ENCODE results near the gene FAM83D. TPM values are rescaled to one million over a fixed set of nuclear protein-coding genes. Genes with fewer than 3 reads are reported as not detected.

Gene FAM83D
- total RNA-seq, 1 experiment from 2014 or later = 21.8 TPM

DNA sequence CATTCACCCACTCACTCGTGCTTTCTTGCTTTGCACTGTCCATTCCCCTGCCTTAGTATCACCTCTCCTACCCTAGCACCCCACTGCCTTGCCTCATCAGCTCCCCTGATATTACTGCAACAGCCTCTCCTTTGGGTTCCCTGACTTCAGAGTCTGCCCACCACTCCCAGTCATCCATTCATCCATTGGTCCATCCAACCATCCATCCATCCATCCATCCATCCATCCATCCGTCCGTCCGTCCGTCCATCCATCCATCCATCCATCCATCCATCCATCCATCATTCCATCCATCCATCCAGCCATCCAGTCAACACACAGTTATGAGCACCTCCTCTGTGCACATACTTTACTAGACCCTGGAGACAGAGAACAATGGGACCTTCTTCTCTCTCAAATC lies 22.9 kb upstream of the FAM83D start:
- Histone ChIP-seq H3K27ac (ENCODE audit: low read length) (no peak overlapping the region), H3K4me2 (ENCODE audit: low read depth, low read length, poor library complexity, severe bottlenecking) (no peak overlapping the region), H2AFZ (ENCODE audit: low read length) (no peak overlapping the region), H3K4me3 (ENCODE audit: low read length) (no peak overlapping the region), H3K9me2 (replicated peaks; ENCODE audit: insufficient read depth, low read length) (no peaks in the 10 kb centered on the region), H3K9ac (ENCODE audit: low read length) (no peak overlapping the region), H3K36me3 (ENCODE audit: insufficient read depth, low read length) (no peaks in the 10 kb centered on the region), H3K9me3 (ENCODE audit: low read length) (no peaks in the 10 kb centered on the region), H3K79me2 (ENCODE audit: low read length) (no peaks in the 10 kb centered on the region), H4K20me1 (ENCODE audit: insufficient read depth, low read depth, low read length) (no peaks in the 10 kb centered on the region), H3K27me3 (ENCODE audit: low read length) (no peaks in the 10 kb centered on the region), H3K4me1 (ENCODE audit: low read length) (no peaks in the 10 kb centered on the region)
- no peak for DNase-seq

DNA sequence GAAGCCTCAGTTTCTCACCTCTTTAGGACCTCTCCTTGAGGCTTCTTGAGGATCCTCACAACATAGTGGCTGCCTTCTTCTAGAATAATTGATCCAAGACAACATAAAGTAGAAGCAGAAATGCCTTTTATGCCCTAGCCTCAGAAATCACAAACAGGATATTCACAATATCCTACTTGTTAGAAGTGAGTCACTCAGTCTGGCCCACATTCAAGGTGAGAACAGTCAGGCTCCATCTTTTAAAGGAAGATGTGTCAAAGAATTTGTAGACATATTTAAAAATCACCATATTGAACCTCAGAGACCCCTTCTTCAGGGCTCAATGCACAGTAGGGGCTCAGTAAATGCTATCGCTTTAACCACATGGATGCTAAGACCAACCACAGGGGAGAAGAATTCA lies 20.8 kb upstream of the FAM83D start:
- no peak overlapping the region for H3K4me2 ChIP-seq (ENCODE audit: low read depth, low read length, poor library complexity, severe bottlenecking)
- DNase-seq = no peak
- no peaks in the 10 kb centered on the region for H3K36me3 ChIP-seq (ENCODE audit: insufficient read depth, low read length)
- no peaks in the 10 kb centered on the region for H3K4me1 ChIP-seq (ENCODE audit: low read length)
- H3K27ac ChIP-seq (ENCODE audit: low read length) = no peak overlapping the region
- H2AFZ ChIP-seq (ENCODE audit: low read length) = no peak overlapping the region
- no peaks in the 10 kb centered on the region for H4K20me1 ChIP-seq (ENCODE audit: insufficient read depth, low read depth, low read length)
- no peaks in the 10 kb centered on the region for H3K27me3 ChIP-seq (ENCODE audit: low read length)
- H3K79me2 ChIP-seq (ENCODE audit: low read length) = no peaks in the 10 kb centered on the region
- H3K9ac ChIP-seq (ENCODE audit: low read length) = no peak overlapping the region
- H3K9me3 ChIP-seq (ENCODE audit: low read length) = no peaks in the 10 kb centered on the region
- H3K4me3 ChIP-seq (ENCODE audit: low read length) = no peak overlapping the region
- H3K9me2 ChIP-seq (replicated peaks; ENCODE audit: insufficient read depth, low read length) = no peaks in the 10 kb centered on the region

DNA sequence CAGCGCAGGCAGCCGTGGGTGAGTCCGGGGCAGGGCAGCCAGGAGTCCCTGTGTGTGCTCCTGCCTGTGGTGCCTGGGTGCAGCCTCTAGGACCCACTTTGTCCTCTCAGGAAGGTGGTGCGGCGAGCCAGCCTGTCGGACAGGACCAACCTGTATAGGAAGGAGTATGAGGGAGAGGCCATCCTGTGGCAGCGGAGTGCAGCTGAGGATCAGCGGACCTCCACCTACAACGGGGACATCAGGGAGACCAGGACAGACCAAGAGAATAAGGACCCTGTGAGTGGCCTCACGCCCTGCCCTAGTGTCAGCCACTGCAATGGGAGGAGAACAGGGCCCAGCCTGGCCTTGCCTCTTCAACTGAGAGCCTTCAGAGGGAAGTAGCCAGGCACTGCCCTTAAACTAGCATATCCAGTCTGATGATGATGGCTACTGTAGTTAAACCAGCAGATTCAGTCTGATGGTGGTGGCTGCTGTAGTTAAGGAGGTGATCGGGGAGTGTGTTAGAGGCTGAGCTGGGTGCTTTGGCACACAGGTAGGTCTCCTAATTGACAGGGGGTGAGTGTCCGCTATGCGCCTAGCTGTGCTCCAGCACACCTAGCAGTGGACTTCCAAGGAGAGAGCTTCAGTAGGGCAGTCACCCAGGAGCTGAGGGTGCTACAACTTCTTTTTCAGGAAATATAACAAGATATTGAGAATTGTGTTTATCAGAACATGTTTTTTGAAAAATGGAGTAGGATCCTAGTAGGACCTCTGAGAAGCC lies 18.1 kb upstream of the FAM83D start:
- no peaks in the 10 kb centered on the region for H3K4me1 ChIP-seq (ENCODE audit: low read length)
- no peak overlapping the region for H3K4me3 ChIP-seq (ENCODE audit: low read length)
- H3K9me2 ChIP-seq (replicated peaks; ENCODE audit: insufficient read depth, low read length) = no peaks in the 10 kb centered on the region
- H3K4me2 ChIP-seq (ENCODE audit: low read depth, low read length, poor library complexity, severe bottlenecking) = no peak overlapping the region
- no peak overlapping the region for H3K27ac ChIP-seq (ENCODE audit: low read length)
- H2AFZ ChIP-seq (ENCODE audit: low read length) = no peak overlapping the region
- no peak for DNase-seq
- no peaks in the 10 kb centered on the region for H3K79me2 ChIP-seq (ENCODE audit: low read length)
- no peaks in the 10 kb centered on the region for H3K27me3 ChIP-seq (ENCODE audit: low read length)
- H3K36me3 ChIP-seq (ENCODE audit: insufficient read depth, low read length) = no peaks in the 10 kb centered on the region
- H3K9me3 ChIP-seq (ENCODE audit: low read length) = no peaks in the 10 kb centered on the region
- no peaks in the 10 kb centered on the region for H4K20me1 ChIP-seq (ENCODE audit: insufficient read depth, low read depth, low read length)
- no peak overlapping the region for H3K9ac ChIP-seq (ENCODE audit: low read length)

DNA sequence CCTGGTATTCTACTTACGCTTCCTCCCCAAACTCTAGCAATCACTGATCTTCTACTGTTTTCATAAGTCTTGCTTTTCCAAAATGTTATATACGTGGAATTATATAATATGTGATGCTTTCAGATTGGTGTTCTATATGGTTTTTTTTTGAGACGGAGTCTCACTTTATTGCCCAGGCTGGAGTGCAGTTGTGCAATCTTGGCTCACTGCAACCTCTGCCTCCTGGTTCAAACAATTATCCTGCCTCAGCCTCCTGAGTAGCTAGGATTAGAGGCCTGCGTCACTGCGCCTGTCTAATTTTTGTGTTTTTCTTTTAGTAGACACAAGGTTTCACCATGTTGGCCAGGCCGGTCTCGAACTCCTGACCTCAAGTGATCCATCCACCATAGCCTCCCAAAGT lies 10.9 kb upstream of the FAM83D start:
- H3K4me2 ChIP-seq (ENCODE audit: low read depth, low read length, poor library complexity, severe bottlenecking) = no peak overlapping the region
- no peaks in the 10 kb centered on the region for H3K9me2 ChIP-seq (replicated peaks; ENCODE audit: insufficient read depth, low read length)
- H3K27me3 ChIP-seq (ENCODE audit: low read length) = no peaks in the 10 kb centered on the region
- DNase-seq = no peak
- H2AFZ ChIP-seq (ENCODE audit: low read length) = no peak overlapping the region
- no peaks in the 10 kb centered on the region for H3K36me3 ChIP-seq (ENCODE audit: insufficient read depth, low read length)
- no peaks in the 10 kb centered on the region; the same call in 1 of the 2 replicates for H4K20me1 ChIP-seq (ENCODE audit: insufficient read depth, low read depth, low read length)
- no peak overlapping the region for H3K4me3 ChIP-seq (ENCODE audit: low read length)
- no peaks in the 10 kb centered on the region for H3K79me2 ChIP-seq (ENCODE audit: low read length)
- no peaks in the 10 kb centered on the region for H3K4me1 ChIP-seq (ENCODE audit: low read length)
- no peak overlapping the region for H3K9ac ChIP-seq (ENCODE audit: low read length)
- H3K9me3 ChIP-seq (ENCODE audit: low read length) = no peaks in the 10 kb centered on the region
- H3K27ac ChIP-seq (ENCODE audit: low read length) = no peak overlapping the region

DNA sequence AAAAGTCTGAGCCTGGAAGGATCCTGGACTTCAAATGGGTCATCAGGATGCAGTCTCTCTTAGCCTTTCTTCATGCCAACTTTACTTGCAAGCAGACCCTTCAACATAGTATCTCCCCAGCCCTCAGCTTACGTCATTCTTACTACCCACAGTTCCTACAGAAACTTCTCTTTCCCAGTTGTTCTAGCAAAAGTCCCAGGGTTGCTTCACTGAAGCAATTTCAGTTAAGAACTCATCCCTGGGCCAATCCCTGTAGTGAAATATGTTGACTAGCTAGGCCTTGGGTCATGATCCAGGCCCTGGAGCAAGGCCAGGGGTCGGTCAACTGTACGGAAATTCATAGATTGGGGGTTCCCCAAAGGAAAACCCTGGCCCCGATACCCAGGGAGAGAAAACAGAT lies 8.6 kb upstream of the FAM83D start:
- Histone ChIP-seq H3K9me3 (ENCODE audit: low read length) (no peaks in the 10 kb centered on the region), H3K79me2 (ENCODE audit: low read length) (no peaks in the 10 kb centered on the region), H3K4me1 (ENCODE audit: low read length) (no peaks in the 10 kb centered on the region), H4K20me1 (ENCODE audit: insufficient read depth, low read depth, low read length) (no peaks in the 10 kb centered on the region; the same call in 1 of the 2 replicates), H3K9me2 (replicated peaks; ENCODE audit: insufficient read depth, low read length) (no peaks in the 10 kb centered on the region), H2AFZ (ENCODE audit: low read length) (no peak overlapping the region), H3K27ac (ENCODE audit: low read length) (no peak overlapping the region), H3K9ac (ENCODE audit: low read length) (no peak overlapping the region), H3K27me3 (ENCODE audit: low read length) (no peaks in the 10 kb centered on the region), H3K4me2 (ENCODE audit: low read depth, low read length, poor library complexity, severe bottlenecking) (no peak overlapping the region), H3K4me3 (ENCODE audit: low read length) (no peak overlapping the region), H3K36me3 (ENCODE audit: insufficient read depth, low read length) (no peaks in the 10 kb centered on the region)
- no peak for DNase-seq

DNA sequence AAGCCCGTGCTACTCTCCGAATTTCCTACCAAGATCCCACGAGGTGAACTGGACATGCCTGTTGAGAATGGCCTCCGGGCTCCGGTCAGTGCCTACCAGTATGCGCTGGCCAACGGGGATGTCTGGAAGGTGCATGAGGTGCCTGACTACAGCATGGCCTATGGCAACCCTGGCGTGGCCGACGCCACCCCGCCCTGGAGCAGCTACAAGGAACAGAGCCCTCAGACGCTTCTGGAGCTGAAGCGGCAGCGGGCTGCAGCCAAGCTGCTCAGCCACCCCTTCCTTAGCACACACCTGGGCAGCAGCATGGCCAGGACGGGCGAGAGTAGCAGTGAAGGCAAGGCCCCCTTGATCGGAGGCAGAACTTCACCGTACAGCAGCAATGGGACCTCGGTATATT lies 8.0 kb upstream of the FAM83D start:
- no peaks in the 10 kb centered on the region for H3K4me1 ChIP-seq (ENCODE audit: low read length)

DNA sequence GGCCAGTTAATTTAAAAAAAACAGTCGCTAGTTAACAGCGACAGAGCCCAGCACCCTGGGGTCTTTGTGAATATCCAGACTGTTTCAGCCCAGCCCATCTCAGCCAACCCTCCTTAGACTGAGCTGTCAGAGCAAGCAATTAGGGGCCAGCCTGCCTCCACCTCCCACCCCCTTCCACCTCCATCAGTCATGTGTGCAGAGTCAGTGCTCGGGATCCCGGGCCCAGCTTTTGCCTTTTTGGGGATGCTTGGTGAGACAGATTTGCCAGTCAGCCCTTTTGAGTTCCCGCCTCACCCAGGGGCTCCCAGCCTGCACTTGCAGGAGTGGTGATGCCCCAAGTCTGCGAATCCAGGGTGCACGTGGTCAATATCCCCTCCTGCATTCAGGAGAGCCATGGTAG lies 6.5 kb upstream of the FAM83D start:
- no peak for DNase-seq
- H4K20me1 ChIP-seq (ENCODE audit: insufficient read depth, low read depth, low read length) = no peaks in the 10 kb centered on the region; the same call in 1 of the 2 replicates
- no peaks in the 10 kb centered on the region for H3K9me3 ChIP-seq (ENCODE audit: low read length)
- no peak overlapping the region for H3K27ac ChIP-seq (ENCODE audit: low read length)
- no peaks in the 10 kb centered on the region for H3K79me2 ChIP-seq (ENCODE audit: low read length)
- H3K4me1 ChIP-seq (ENCODE audit: low read length) = no peaks in the 10 kb centered on the region
- no peaks in the 10 kb centered on the region for H3K9me2 ChIP-seq (replicated peaks; ENCODE audit: insufficient read depth, low read length)
- H3K9ac ChIP-seq (ENCODE audit: low read length) = no peak overlapping the region
- no peaks in the 10 kb centered on the region for H3K27me3 ChIP-seq (ENCODE audit: low read length)
- no peak overlapping the region for H2AFZ ChIP-seq (ENCODE audit: low read length)
- no peak overlapping the region for H3K4me2 ChIP-seq (ENCODE audit: low read depth, low read length, poor library complexity, severe bottlenecking)
- no peaks in the 10 kb centered on the region for H3K36me3 ChIP-seq (ENCODE audit: insufficient read depth, low read length)
- no peak overlapping the region for H3K4me3 ChIP-seq (ENCODE audit: low read length)

More for the DNA sequence above, 8.0 kb upstream of the FAM83D start:
- Histone ChIP-seq H3K4me2 (ENCODE audit: low read depth, low read length, poor library complexity, severe bottlenecking) (no peak overlapping the region), H3K79me2 (ENCODE audit: low read length) (no peaks in the 10 kb centered on the region), H3K9me3 (ENCODE audit: low read length) (no peaks in the 10 kb centered on the region), H2AFZ (ENCODE audit: low read length) (no peak overlapping the region), H3K36me3 (ENCODE audit: insufficient read depth, low read length) (no peaks in the 10 kb centered on the region), H3K9me2 (replicated peaks; ENCODE audit: insufficient read depth, low read length) (no peaks in the 10 kb centered on the region), H3K27me3 (ENCODE audit: low read length) (no peaks in the 10 kb centered on the region), H3K4me3 (ENCODE audit: low read length) (no peak overlapping the region), H4K20me1 (ENCODE audit: insufficient read depth, low read depth, low read length) (no peaks in the 10 kb centered on the region; the same call in 1 of the 2 replicates), H3K27ac (ENCODE audit: low read length) (no peak overlapping the region), H3K9ac (ENCODE audit: low read length) (no peak overlapping the region)
- DNase-seq = no peak

DNA sequence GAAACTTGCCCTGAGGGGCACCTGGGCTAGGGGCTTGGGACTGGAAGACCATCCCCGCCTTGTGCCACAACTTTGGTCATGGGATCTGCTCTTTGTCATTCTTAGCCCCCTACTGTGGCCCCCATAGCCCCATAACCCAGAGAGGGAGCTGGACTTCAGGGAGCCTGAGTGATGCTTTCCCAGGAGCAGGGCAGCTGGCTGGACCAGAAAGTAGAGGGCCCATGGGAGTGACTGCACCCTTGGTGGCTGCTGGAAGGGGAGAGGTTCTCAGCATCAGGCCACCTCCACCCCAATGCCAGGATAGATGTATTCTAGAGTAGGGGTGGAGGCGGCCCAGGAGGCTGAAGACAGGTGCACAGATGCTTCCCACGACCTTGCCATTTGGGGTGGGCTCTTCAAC lies 5.8 kb upstream of the FAM83D start:
- Histone ChIP-seq H3K36me3 (ENCODE audit: insufficient read depth, low read length) (no peaks in the 10 kb centered on the region), H3K27ac (ENCODE audit: low read length) (no peak overlapping the region), H3K4me1 (ENCODE audit: low read length) (no peaks in the 10 kb centered on the region), H3K4me3 (ENCODE audit: low read length) (no peak overlapping the region), H3K4me2 (ENCODE audit: low read depth, low read length, poor library complexity, severe bottlenecking) (no peak overlapping the region), H4K20me1 (ENCODE audit: insufficient read depth, low read depth, low read length) (no peaks in the 10 kb centered on the region; the same call in 1 of the 2 replicates), H3K9me2 (replicated peaks; ENCODE audit: insufficient read depth, low read length) (no peaks in the 10 kb centered on the region), H2AFZ (ENCODE audit: low read length) (no peak overlapping the region), H3K79me2 (ENCODE audit: low read length) (no peaks in the 10 kb centered on the region), H3K9me3 (ENCODE audit: low read length) (no peaks in the 10 kb centered on the region), H3K27me3 (ENCODE audit: low read length) (no peaks in the 10 kb centered on the region), H3K9ac (ENCODE audit: low read length) (no peak overlapping the region)
- DNase-seq = no peak

Data from Karpas-422 (cell line).